Urinary bladder (tissue), 4 donors: ENCODE measurements around the gene CSRP2. TPM values are rescaled to one million over a fixed set of nuclear protein-coding genes. Genes with fewer than 3 reads are reported as not detected.

Source experiments
- DNase-seq: peaks from one replicate; pipeline ENCODE4 v3.0.0-alpha.2; 2015; ENCODE audit errors: extremely low spot score
- H3K27ac ChIP-seq: one replicate; pipeline ENCODE4 v1.5.1; 2013; ENCODE audit warnings: low read depth, mild to moderate bottlenecking, moderate library complexity
- H3K36me3 ChIP-seq: one replicate; pipeline ENCODE4 v1.6.1; 2013; ENCODE audit warnings: mild to moderate bottlenecking, moderate library complexity; ENCODE audit not compliant: insufficient read depth
- H3K4me1 ChIP-seq: one replicate; pipeline ENCODE4 v1.6.1; 2013; ENCODE audit warnings: mild to moderate bottlenecking, moderate library complexity; ENCODE audit not compliant: insufficient read depth
- H3K4me3 ChIP-seq: one replicate; pipeline ENCODE4 v1.5.1; 2013; ENCODE audit warnings: low read depth, low read length
- WGBS: extraction: QIAGEN DNeasy Blood & Tissue Kit; methylation state at CpG from one replicate; pipeline ENCODE4 v1.1.7; 2013; 5-methylcytosine and 5-hydroxymethylcytosine counted together
- polyA plus RNA-seq: library from polyadenylated mRNA; stranded (reverse); fragments of 200-250 nt; gene quantifications from one replicate; pipeline ENCODE4 v1.2.3, GENCODE V29; 2013
- total RNA-seq: library from RNA; depleted of rRNA; stranded (reverse); fragments of >200 nt; gene quantifications from one replicate; pipeline ENCODE4 v1.2.3, GENCODE V29; 2014
- donor health status: healthy with polysubstance abuse.
- donor health status: healthy.

The CSRP2 gene
- total and polyA plus RNA-seq, 2 donors = 83.2 to 93.4 TPM

DNA sequence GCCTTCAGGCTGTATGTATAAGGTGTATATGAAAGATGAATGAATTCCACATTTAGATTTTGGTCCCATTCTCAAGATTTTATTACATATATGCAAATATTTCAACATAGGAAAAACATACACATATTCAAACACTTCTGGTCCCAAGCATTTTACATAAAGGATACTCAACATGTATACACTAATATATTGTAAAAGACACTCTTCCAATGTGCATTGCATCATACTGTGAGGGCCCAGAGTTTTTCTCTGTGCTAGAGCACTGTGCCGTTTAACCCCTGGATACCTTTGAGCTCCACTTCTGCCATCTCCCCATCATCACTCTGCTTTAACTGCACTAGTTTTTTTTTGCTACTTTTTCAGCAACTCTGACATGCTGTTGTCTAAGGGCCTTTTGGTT lies 66.8 kb downstream of the CSRP2 start:
- Histone ChIP-seq H3K4me1 (no peaks in the 10 kb centered on the region), H3K27ac (no peak overlapping the region), H3K36me3 (peaks cover 1% of the 10 kb centered on the region), H3K4me3 (no peak overlapping the region)
- WGBS = 66% methylated on average over 1 of the region's 1 CpG
- DNase-seq = no peak

DNA sequence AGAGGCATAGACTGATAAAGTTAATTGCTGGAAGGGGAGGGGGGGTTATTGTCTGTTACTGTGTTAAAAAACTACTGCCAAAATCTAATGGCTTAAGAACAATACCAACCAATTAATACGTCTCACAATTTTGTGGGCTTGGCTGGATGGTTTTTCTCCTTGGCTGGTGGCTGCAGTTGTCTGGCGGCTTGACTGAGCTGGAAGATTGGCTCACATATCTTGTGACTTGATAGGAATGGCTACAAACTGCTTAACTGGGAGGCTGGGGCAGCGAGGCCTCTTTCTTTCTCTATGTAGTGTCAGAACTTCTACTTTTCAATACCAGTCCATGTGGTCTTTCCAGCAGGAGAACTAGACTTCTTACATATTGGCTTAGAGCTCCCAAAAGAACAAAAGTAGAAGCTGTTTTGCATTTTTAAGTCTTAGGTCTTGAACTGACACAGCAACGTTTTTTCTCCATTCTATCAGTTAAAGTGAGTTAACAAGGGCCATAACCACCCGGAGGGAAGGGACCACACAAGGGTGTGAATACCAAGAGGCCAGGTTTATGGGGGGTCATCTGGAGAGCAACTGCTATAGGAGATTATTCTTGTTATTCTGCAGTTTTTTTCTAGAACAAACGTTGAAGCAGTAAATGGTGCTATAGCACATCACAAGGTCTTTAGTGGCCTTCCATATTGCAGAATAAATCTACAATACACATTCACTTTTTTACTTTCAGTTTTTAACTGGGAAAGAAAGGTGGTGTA lies 68.0 kb downstream of the CSRP2 start:
- Histone ChIP-seq H3K27ac (no peak overlapping the region), H3K36me3 (peaks cover 1% of the 10 kb centered on the region), H3K4me3 (no peak overlapping the region), H3K4me1 (no peaks in the 10 kb centered on the region)
- WGBS = 53% methylated on average over 6 of the region's 6 CpGs
- DNase-seq = no peak

Other genes starting within 250 kb of the CSRP2 start
- 203 TPM for gene ZDHHC17, start 114.9 kb downstream of the CSRP2 start, total RNA-seq
- gene ZDHHC17, start 114.9 kb downstream of the CSRP2 start, polyA plus RNA-seq = 22.1 TPM
- gene E2F7, start 186.6 kb upstream of the CSRP2 start, total RNA-seq = 7.2 TPM
- 0.08 TPM for gene E2F7, start 186.6 kb upstream of the CSRP2 start, polyA plus RNA-seq